ENCODE measurements around the gene ZDHHC17.

ZDHHC17 gene

GRCh38 chr12:76896274-76896673 lies 132.4 kb downstream of the ZDHHC17 start:
- in situ Hi-C loops (cut with MboI; ENCODE audit: low pct_unique_long_range_greater_than_20kb, low sequenced_read_pairs, unreplicated experiment), result no loop called here
- TF ChIP-seq, protein P1, sequence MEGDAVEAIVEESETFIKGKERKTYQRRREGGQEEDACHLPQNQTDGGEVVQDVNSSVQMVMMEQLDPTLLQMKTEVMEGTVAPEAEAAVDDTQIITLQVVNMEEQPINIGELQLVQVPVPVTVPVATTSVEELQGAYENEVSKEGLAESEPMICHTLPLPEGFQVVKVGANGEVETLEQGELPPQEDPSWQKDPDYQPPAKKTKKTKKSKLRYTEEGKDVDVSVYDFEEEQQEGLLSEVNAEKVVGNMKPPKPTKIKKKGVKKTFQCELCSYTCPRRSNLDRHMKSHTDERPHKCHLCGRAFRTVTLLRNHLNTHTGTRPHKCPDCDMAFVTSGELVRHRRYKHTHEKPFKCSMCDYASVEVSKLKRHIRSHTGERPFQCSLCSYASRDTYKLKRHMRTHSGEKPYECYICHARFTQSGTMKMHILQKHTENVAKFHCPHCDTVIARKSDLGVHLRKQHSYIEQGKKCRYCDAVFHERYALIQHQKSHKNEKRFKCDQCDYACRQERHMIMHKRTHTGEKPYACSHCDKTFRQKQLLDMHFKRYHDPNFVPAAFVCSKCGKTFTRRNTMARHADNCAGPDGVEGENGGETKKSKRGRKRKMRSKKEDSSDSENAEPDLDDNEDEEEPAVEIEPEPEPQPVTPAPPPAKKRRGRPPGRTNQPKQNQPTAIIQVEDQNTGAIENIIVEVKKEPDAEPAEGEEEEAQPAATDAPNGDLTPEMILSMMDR (IDR thresholded peaks at IDR 0.05; ENCODE audit: extremely low read depth, insufficient read depth, missing control alignments), result no peak
- DNase-seq (ENCODE audit: low spot score), result no peak

DNA sequence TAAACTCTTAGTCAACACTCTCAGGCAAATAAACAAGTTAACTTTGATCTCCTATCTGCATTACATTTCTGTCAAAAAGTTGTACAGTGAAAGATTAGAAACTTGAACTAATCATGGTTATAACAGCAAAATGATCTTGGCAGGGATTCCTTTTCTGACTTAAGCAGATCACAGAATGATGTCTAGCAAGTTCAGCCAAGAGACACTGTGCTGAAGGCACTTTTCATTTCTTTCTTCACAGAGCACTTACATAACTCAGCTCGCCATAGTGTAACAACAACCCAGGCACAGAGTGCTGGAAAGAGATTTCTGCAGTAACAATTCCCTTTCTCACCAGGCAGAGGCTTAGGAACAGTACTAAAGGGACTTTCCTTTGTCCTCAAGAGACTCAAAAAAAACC lies 134.5 kb downstream of the ZDHHC17 start:
- DNase-seq (ENCODE audit: low spot score), result no peak
- in situ Hi-C loops (cut with MboI; ENCODE audit: low pct_unique_long_range_greater_than_20kb, low sequenced_read_pairs, unreplicated experiment), result no loop called here
- TF ChIP-seq, protein P1 (IDR thresholded peaks at IDR 0.05; ENCODE audit: extremely low read depth, insufficient read depth, missing control alignments), result no peak

GRCh38 chr12:76899522-76899921 lies 135.6 kb downstream of the ZDHHC17 start:
- no peak for DNase-seq (ENCODE audit: low spot score)
- in situ Hi-C loops (cut with MboI; ENCODE audit: low pct_unique_long_range_greater_than_20kb, low sequenced_read_pairs, unreplicated experiment), result no loop called here
- TF ChIP-seq, protein P1 (IDR thresholded peaks at IDR 0.05; ENCODE audit: extremely low read depth, insufficient read depth, missing control alignments), result no peak

DNA sequence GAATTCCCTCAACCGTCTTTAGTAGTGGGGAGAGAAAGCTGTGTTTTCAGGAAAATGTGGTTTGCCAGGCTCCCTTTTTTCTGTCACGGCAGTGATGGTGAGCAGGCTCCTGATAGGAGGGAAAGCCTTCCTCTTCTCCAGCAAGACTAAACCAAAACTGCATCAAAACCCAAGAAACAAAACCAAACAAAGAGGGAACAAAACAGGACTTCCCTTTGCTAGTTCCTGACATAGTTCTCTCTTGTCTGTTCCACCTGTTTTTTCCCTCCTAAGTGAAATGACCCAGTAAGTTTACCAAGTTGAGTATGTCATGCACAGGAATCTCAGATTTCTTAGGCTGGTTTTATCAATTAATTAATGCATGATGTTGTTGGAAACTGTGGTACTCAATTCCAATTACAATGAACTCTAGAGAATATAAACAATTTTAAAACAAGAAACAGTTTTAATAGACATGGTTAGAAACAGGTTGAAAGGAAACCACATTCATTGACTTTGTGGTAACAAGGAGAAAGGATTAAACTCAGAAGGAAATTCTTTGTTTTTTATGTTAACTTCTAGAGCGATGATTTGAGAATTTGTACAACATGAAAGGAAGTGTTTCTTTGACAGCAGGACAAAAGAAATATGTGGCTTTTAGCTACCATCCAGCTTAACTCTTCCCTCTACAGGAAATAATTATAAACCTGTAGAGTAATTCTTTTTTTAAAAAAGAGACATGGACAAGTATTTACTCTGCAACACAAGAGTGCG lies 137.9 kb downstream of the ZDHHC17 start:
- TF ChIP-seq, protein P1 (IDR thresholded peaks at IDR 0.05; ENCODE audit: extremely low read depth, insufficient read depth, missing control alignments), result no peak
- DNase-seq (ENCODE audit: low spot score), result no peak
- in situ Hi-C loops (cut with MboI; ENCODE audit: low pct_unique_long_range_greater_than_20kb, low sequenced_read_pairs, unreplicated experiment), result no loop called here

Data from GM13977 (cell line).